Esophagus muscularis mucosa (tissue), 4 donors: ENCODE measurements around the gene PAOX.

Source experiments
- EP300 ChIP-seq: sonication (generic); formaldehyde crosslinking; IDR thresholded peaks from one replicate; pipeline ENCODE4 v1.6.1; 2017; ENCODE audit warnings: antibody characterized with exemption
- POLR2A ChIP-seq: fragments of 450-650 bp; IDR thresholded peaks from one replicate; pipeline ENCODE4 v1.6.1; 2017; ENCODE audit warnings: antibody characterized with exemption, moderate library complexity, mild to moderate bottlenecking, low read depth
- POLR2AphosphoS5 ChIP-seq, 2 donors: sonication (generic); formaldehyde crosslinking; IDR thresholded peaks; one replicate each; pipeline ENCODE4 v1.6.1; 2017; ENCODE audit warnings: antibody characterized with exemption in 2 of 2
- TF ChIP-seq, protein P1 (sequence below), 3 experiments: fragments of 200-600 bp in 2 of 3; fragments of 450-650 bp in 1 of 3; sonication (generic) in 2 of 3; IDR thresholded peaks; one replicate each; pipeline ENCODE4 v1.5.1; 2017 to 2019; ENCODE audit warnings: antibody characterized with exemption in 3 of 3, mild to moderate bottlenecking in 2 of 3, moderate library complexity in 1 of 3

DNA sequence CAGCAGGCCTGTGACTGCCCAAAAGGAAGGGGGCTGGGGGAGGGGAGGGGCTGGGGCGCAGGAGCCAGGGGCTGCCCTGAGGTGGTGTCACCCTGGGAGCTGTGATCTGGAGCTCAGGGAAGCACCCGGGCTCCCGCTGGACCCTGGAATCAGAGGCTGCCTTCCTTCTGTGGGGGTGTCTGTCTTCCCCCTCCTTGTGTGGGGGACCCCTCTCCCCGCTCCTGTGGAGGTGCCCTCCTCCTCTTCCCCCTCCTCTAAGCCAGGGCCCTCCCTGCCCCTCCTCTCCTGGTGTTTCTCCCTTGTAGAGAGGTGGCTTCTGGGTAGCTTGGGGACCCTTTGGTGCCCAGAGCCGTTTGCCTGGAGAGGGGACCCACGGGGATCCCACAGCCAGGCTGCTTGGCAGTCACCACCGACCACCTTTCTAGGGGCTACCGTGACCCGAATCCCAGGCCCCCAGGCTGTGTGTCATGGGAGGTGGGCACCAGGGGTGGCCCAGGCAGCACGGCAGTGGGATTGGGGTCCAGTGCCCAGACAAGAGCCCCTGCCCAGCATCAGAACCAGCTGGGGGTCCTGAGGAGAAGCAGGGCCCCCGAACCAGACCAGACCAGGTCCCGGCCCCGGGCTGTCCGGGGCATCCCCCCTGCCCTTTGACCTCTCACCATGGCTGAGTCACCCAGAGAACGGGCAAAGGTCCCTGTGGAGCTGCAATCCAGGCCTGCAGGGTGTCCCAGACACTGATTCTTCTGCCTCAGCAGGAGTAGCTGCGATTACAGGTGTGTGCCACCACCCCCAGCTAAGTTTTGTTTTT lies 31.1 kb upstream of the PAOX start:
- TF ChIP-seq, protein P1, sequence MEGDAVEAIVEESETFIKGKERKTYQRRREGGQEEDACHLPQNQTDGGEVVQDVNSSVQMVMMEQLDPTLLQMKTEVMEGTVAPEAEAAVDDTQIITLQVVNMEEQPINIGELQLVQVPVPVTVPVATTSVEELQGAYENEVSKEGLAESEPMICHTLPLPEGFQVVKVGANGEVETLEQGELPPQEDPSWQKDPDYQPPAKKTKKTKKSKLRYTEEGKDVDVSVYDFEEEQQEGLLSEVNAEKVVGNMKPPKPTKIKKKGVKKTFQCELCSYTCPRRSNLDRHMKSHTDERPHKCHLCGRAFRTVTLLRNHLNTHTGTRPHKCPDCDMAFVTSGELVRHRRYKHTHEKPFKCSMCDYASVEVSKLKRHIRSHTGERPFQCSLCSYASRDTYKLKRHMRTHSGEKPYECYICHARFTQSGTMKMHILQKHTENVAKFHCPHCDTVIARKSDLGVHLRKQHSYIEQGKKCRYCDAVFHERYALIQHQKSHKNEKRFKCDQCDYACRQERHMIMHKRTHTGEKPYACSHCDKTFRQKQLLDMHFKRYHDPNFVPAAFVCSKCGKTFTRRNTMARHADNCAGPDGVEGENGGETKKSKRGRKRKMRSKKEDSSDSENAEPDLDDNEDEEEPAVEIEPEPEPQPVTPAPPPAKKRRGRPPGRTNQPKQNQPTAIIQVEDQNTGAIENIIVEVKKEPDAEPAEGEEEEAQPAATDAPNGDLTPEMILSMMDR (IDR thresholded peaks at IDR 0.05) = no peak
- TF ChIP-seq POLR2A = no peak
- no peak for TF ChIP-seq POLR2AphosphoS5 (IDR thresholded peaks at IDR 0.05)
- TF ChIP-seq EP300 = no peak
